CD4-positive, alpha-beta T cell treated with Interleukin-17A for 4 hours (primary cell): ENCODE results near the gene RFK.
"Not testable (repeated sequence)": the region's sequence is repeated elsewhere in the genome, so short reads cannot be mapped to it uniquely, and the experiment has no call there.

Experiments used
- DNase-seq: peaks from one replicate; pipeline ENCODE4 v3.0.0-alpha.2; 2020; ENCODE audit warnings: mixed read lengths

Gene RFK

GRCh38 chr9:76394195-76394959, at the start of gene RFK:
TSS of gene RFK (minus strand) at chr9:76394426. CDS start at chr9:76394171, 255 bp downstream.
- DNase-seq = peak; percentile 93

GRCh38 chr9:76443887-76444286, 49.7 kb upstream of the RFK start:
- DNase-seq = no peak

- DNase-seq = peak; percentile 9
These were observed 47.5 kb upstream of the RFK start for GRCh38 chr9:76441551-76442322.

GRCh38 chr9:76438841-76439588, 44.8 kb upstream of the RFK start:
- no peak for DNase-seq

GRCh38 chr9:76437017-76437699, 42.9 kb upstream of the RFK start:
- DNase-seq = not testable (repeated sequence)

- DNase-seq = not testable (repeated sequence)
These were observed 40.7 kb upstream of the RFK start for GRCh38 chr9:76434897-76435296.

GRCh38 chr9:76433836-76434235, 39.6 kb upstream of the RFK start:
- DNase-seq = no peak

- DNase-seq = no peak
These were observed 39.2 kb upstream of the RFK start for GRCh38 chr9:76433406-76433805.

GRCh38 chr9:76431601-76432000, 37.4 kb upstream of the RFK start:
- DNase-seq = no peak

GRCh38 chr9:76426807-76427419, 32.7 kb upstream of the RFK start:
- DNase-seq = no peak

GRCh38 chr9:76425677-76426453, 31.6 kb upstream of the RFK start:
- no peak for DNase-seq

- no peak for DNase-seq
These were observed 30.3 kb upstream of the RFK start for GRCh38 chr9:76424491-76424890.

GRCh38 chr9:76423216-76424177, 29.3 kb upstream of the RFK start:
- DNase-seq = no peak

- no peak for DNase-seq
These were observed 25.7 kb upstream of the RFK start for GRCh38 chr9:76419782-76420380.

GRCh38 chr9:76417394-76417793, 23.2 kb upstream of the RFK start:
- no peak for DNase-seq

GRCh38 chr9:76415731-76416130, 21.5 kb upstream of the RFK start:
- no peak for DNase-seq

- no peak for DNase-seq
These were observed 20.9 kb upstream of the RFK start for GRCh38 chr9:76415154-76415553.

GRCh38 chr9:76414661-76415060, 20.4 kb upstream of the RFK start:
- DNase-seq = no peak

- no peak for DNase-seq
These were observed 19.4 kb upstream of the RFK start for GRCh38 chr9:76413658-76414057.

- no peak for DNase-seq
These were observed 18.4 kb upstream of the RFK start for GRCh38 chr9:76412638-76413037.
